Left lung (tissue), 14 donors: ENCODE measurements around the gene NYAP2. TPM values are rescaled to one million over a fixed set of nuclear protein-coding genes. Genes with fewer than 3 reads are reported as not detected.

ENCODE experiments used
- ATAC-seq: fragments of 200-7000 bp; cut with Tn5 transposase; one replicate; pipeline ENCODE4 v1.9.1; 2020; ENCODE audit warnings: moderate library complexity
- DNase-seq, 4 donors: peaks; one replicate each; pipeline ENCODE4 v3.0.0-alpha.2; 2013 to 2020
- H3K27ac ChIP-seq, 2 donors: fragments of 200-600 bp; sonication (generic) in 1 of 2; one replicate each; pipeline versions ENCODE4 v1.5.0 to v1.8.0; 2020 to 2021
- H3K27me3 ChIP-seq, 2 donors: fragments of 200-600 bp; sonication (generic) in 1 of 2; one replicate each; pipeline versions ENCODE4 v1.5.0 to v1.8.0; 2020 to 2021
- H3K36me3 ChIP-seq, 2 donors: fragments of 200-600 bp; sonication (generic) in 1 of 2; one replicate each; pipeline versions ENCODE4 v1.5.0 to v1.8.0; 2020 to 2021
- H3K4me1 ChIP-seq, 2 donors: fragments of 200-600 bp; one replicate each; pipeline ENCODE4 v1.8.0; 2021
- H3K4me3 ChIP-seq, 2 donors: fragments of 200-600 bp; sonication (generic) in 1 of 2; one replicate each; pipeline versions ENCODE4 v1.5.0 to v1.8.0; 2020 to 2021; ENCODE audit warnings: mild to moderate bottlenecking in 1 of 2
- H3K9me3 ChIP-seq, 2 donors: fragments of 200-600 bp; sonication (generic) in 1 of 2; one replicate each; pipeline versions ENCODE4 v1.5.0 to v1.8.0; 2020 to 2021
- intact Hi-C, 2 donors: fragments of 100-400 bp; cut with DNase I; formaldehyde crosslinking; loops; one replicate each; pipeline versions ENCODE4 v1.11.2 to v1.14.2; 2022
- long read RNA-seq, 12 donors: library from polyadenylated mRNA in 2 of 12; unstranded in 2 of 12; transcript quantifications; one replicate each; pipeline ENCODE4 v2.0.0 and lab custom pipeline, GENCODE V29; 2019 to 2026
- polyA plus RNA-seq, 6 donors: library from polyadenylated mRNA; unstranded; fragments of 120-200 nt; gene quantifications; one replicate each; pipeline ENCODE4 v1.2.1, GENCODE V29; 2013; ENCODE audit not compliant: insufficient read length in 6 of 6
- total RNA-seq, 2 donors: library from RNA; stranded (reverse); fragmentation: NEBNext Ultra II Directional; extraction: Animal tissue kit (Norgen Biotek cat#: 25700); gene quantifications; one replicate each; pipeline ENCODE4 v1.2.1, GENCODE V29; 2021
- TF ChIP-seq, protein P1 (sequence below), 2 donors: fragments of 200-600 bp; sonication (generic) in 1 of 2; IDR thresholded peaks; one replicate each; pipeline versions ENCODE4 v1.5.0 to v1.8.0; 2021; ENCODE audit warnings: antibody characterized with exemption in 2 of 2
- donor health status: DM: no; HTN: yes; CAD: no.
- donor health status: DM: no; HTN: no; CAD: no.

NYAP2 gene
- 1 to 10 TPM in 1 of 2 donors, under 1 TPM in 1; 0.55 to 1.0 TPM for total RNA-seq
- under 1 TPM; 0.04 to 0.21 (median 0.05) TPM for polyA plus RNA-seq
- long read RNA-seq, donor 1: 0 reads
- long read RNA-seq, donor 2: 0 reads
- long read RNA-seq, donor 3: 0 reads
- long read RNA-seq, donor 4: 0 reads
- long read RNA-seq, donor 5: 0 reads
- long read RNA-seq, donor 6: 0 reads
- long read RNA-seq, donor 7: 0 reads
- long read RNA-seq, donor 8: 0 reads
- long read RNA-seq, donor 9: 0 reads
- long read RNA-seq, donor 10: 0 reads
- long read RNA-seq, donor 11: 0 reads
- long read RNA-seq, donor 12: 0 reads

DNA sequence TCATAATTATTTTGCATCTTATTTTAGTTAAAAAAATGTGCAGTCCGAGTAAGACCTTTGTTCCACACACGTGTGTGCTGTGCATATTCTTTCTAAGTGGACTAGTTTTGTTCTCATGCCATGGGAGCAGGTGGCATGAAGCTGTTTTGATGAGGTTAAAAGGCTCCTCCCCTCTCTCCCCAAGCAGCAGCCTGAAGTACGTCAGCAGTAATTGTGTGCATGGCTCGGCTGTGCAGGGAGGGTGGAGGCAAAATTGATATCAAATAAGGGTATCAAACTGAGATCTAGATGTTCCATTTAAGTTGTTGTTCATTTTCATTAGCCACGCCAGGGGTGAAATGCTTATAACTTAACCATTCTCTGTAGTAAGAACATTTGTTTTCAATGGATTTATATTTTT lies at the start of gene NYAP2:
TSS of gene NYAP2 (plus strand) at position 207 of the 400 bp plus-strand sequence. CDS start 9,171 bp downstream, outside the sequence.
- H3K27ac ChIP-seq: no peak within 1 kb of the TSS
- H3K4me3 ChIP-seq: no peak within 1 kb of the TSS
- H3K36me3 ChIP-seq: no peaks in the 10 kb centered on the region
- TF ChIP-seq, protein P1, sequence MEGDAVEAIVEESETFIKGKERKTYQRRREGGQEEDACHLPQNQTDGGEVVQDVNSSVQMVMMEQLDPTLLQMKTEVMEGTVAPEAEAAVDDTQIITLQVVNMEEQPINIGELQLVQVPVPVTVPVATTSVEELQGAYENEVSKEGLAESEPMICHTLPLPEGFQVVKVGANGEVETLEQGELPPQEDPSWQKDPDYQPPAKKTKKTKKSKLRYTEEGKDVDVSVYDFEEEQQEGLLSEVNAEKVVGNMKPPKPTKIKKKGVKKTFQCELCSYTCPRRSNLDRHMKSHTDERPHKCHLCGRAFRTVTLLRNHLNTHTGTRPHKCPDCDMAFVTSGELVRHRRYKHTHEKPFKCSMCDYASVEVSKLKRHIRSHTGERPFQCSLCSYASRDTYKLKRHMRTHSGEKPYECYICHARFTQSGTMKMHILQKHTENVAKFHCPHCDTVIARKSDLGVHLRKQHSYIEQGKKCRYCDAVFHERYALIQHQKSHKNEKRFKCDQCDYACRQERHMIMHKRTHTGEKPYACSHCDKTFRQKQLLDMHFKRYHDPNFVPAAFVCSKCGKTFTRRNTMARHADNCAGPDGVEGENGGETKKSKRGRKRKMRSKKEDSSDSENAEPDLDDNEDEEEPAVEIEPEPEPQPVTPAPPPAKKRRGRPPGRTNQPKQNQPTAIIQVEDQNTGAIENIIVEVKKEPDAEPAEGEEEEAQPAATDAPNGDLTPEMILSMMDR (IDR thresholded peaks at IDR 0.05): no peak
- no peaks in the 10 kb centered on the region for H3K9me3 ChIP-seq
- peaks cover 0 to 12% of the 10 kb centered on the region in 2 donors for H3K27me3 ChIP-seq
- ATAC-seq (no peak), DNase-seq (no peak)
- intact Hi-C loops: no loop called here
- no peaks in the 10 kb centered on the region for H3K4me1 ChIP-seq

DNA sequence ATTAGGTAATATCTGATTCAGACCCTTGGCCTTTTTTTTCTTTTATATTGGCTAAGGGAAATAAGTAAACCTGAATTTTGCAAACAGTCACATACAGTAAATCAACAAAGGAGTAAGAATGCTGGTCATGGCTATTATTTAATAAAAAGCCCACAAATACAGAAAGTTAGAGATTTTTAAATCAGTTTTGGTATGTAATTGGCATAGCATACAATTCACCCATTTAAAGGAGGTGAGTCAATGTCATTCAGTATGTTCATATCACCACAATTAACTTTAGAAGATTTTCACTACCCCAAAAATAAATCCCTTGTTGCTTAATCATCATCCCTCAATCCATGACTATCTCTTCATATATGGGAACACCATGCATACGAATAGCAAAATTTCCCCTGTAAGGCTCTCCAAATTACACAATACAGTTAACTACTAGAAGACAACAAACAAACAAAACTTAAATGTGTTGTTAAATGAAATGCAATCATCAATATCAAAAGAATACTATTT lies 45.9 kb upstream of the NYAP2 start:
- TF ChIP-seq, protein P1 (IDR thresholded peaks at IDR 0.05): no peak
- Histone ChIP-seq H3K27ac (no peak overlapping the region), H3K27me3 (no peaks in the 10 kb centered on the region), H3K36me3 (no peaks in the 10 kb centered on the region), H3K9me3 (no peaks in the 10 kb centered on the region), H3K4me3 (no peak overlapping the region), H3K4me1 (no peaks in the 10 kb centered on the region)
- ATAC-seq: no peak
- no peak for DNase-seq
- intact Hi-C loops: no loop called here

DNA sequence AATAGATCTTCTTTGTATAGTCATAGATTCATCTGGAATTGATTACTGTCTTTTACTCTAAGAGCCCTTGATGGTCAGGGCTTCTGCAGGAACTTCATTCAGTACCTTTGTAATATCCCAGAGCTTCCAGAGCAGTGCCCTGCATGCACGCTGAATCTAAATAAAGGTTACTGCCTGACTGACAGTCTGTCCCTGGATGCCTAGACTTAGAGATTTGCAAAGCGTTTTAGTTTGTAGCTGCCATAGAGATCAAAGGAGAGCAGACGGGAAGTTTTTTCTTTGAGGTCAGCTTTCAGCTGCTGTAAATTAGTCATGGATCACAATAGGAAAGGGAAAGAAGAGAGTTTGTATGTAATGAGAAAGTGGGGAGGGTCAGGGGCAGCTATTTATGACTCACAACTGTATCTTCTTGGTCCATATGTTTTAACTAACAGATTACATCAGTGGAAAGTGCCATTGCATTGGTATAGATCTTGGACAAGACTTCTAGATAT lies 45.2 kb upstream of the NYAP2 start:
- DNase-seq (no peak), ATAC-seq (no peak)
- intact Hi-C loops: no loop called here

DNA sequence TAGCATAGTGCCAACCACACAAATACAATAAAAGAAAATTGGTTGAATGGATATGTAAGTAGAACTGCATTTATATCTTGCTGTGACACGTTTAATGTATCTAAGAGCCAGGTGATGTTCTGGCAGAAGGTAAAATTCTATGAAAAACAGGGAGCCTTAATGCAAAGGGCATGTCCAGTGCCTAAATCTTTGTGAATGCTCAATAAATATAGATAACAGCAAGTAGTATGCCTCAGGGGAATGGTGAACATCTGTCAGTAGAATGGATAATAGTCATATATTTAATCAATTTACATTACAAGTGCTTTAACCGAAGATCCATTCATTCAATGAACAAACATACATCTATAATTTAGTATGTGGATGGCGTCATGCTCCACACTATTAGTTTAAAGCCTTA lies 43.7 kb upstream of the NYAP2 start:
- Histone ChIP-seq H3K27ac (no peak overlapping the region), H3K36me3 (no peaks in the 10 kb centered on the region), H3K27me3 (no peaks in the 10 kb centered on the region), H3K9me3 (no peaks in the 10 kb centered on the region), H3K4me1 (no peaks in the 10 kb centered on the region), H3K4me3 (no peak overlapping the region)
- no peak for DNase-seq
- intact Hi-C loops: no loop called here
- TF ChIP-seq, protein P1 (IDR thresholded peaks at IDR 0.05): no peak
- no peak for ATAC-seq

More for the DNA sequence above, 45.2 kb upstream of the NYAP2 start:
- Histone ChIP-seq H3K9me3 (no peaks in the 10 kb centered on the region), H3K4me1 (no peaks in the 10 kb centered on the region), H3K27ac (no peak overlapping the region), H3K27me3 (no peaks in the 10 kb centered on the region), H3K36me3 (no peaks in the 10 kb centered on the region), H3K4me3 (no peak overlapping the region)
- TF ChIP-seq, protein P1 (IDR thresholded peaks at IDR 0.05): no peak

DNA sequence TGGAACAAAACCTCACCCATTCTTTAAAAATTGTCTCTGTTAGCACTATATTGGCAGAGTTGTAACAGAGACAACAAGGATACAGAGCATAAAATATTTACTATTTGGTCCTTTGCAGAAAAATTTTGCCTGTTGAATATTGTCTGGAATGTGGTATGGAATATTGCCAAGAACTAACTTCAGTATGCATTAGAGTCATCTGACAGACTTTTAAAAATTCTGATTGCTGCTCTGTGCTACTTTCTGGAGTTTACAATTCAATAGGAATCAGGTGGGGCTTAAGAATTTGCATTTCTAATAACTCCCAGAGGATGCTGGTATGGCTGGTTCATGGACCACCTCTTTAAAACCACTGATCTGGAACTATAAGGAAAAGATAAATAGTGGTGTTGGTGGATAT lies 32.8 kb upstream of the NYAP2 start:
- no peaks in the 10 kb centered on the region for H3K9me3 ChIP-seq
- no peaks in the 10 kb centered on the region for H3K36me3 ChIP-seq
- no peaks in the 10 kb centered on the region for H3K4me1 ChIP-seq
- no peak for DNase-seq
- ATAC-seq: no peak
- TF ChIP-seq, protein P1 (IDR thresholded peaks at IDR 0.05): no peak
- no peaks in the 10 kb centered on the region for H3K27me3 ChIP-seq
- no peak overlapping the region for H3K4me3 ChIP-seq
- no peak overlapping the region for H3K27ac ChIP-seq
- intact Hi-C loops: no loop called here
